ENCODE measurements around the gene INTS1.
A peak's percentile ranks its signal among the peaks of the same experiment; 100 is the strongest.

The INTS1 gene

GRCh38 chr7:1503816-1504775 is at the start of gene INTS1:
INTS1 (minus strand) TSS chr7:1504389; CDS start chr7:1503960, 429 bp downstream.
- peak within 1 kb of the TSS; percentile 82 for H3K4me3 ChIP-seq (ENCODE audit: low read depth, low read length)

GRCh38 chr7:1553512-1554210 is 49.5 kb upstream of the INTS1 start:
- no peak overlapping the region for H3K4me3 ChIP-seq (ENCODE audit: low read depth, low read length)

DNA sequence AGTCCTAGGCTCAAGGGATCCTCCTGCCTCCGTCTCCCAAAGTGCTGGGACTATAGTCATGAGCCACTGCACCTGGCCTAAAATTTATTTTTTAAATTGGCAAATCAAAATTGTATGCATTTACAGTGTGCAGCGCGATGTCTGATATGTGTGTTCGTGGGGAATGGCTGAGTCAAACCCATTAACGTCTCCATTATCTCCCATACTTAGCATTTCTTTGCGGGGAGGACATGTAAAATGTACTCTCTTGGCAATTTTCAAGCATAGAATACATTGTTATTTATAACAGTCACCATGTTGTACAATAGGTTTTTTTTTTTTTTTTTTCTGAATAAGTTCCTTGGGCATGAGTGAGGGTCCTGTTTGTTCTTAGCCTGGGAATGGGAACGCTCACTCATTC is 48.0 kb upstream of the INTS1 start:
- no peak overlapping the region for H3K4me3 ChIP-seq (ENCODE audit: low read depth, low read length)

DNA sequence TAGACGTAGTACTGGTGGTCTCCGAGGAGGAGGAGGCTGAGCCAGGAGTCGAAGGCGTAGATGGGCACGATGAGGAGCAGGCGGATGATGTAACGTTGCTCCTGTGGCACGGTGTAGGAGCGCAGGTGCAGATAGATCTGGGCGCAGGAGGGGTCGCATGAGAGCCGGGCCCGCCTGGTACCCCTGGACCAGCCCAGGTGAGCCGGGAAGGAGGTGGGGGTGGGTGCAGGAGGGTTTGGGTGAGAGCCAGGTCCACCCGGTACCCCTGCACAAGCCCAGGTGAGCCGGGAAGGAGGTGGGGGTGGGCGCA is 46.6 kb upstream of the INTS1 start:
- H3K4me3 ChIP-seq (ENCODE audit: low read depth, low read length): no peak overlapping the region

- H3K4me3 ChIP-seq (ENCODE audit: low read depth, low read length): no peak overlapping the region
Observed at GRCh38 chr7:1550005-1550845, 46.0 kb upstream of the INTS1 start.

GRCh38 chr7:1549357-1550004 is 45.3 kb upstream of the INTS1 start:
- no peak overlapping the region for H3K4me3 ChIP-seq (ENCODE audit: low read depth, low read length)

- no peak overlapping the region for H3K4me3 ChIP-seq (ENCODE audit: low read depth, low read length)
Observed at GRCh38 chr7:1548944-1549343, 44.8 kb upstream of the INTS1 start.

- no peak overlapping the region for H3K4me3 ChIP-seq (ENCODE audit: low read depth, low read length)
Observed at GRCh38 chr7:1548438-1548831, 44.2 kb upstream of the INTS1 start.

DNA sequence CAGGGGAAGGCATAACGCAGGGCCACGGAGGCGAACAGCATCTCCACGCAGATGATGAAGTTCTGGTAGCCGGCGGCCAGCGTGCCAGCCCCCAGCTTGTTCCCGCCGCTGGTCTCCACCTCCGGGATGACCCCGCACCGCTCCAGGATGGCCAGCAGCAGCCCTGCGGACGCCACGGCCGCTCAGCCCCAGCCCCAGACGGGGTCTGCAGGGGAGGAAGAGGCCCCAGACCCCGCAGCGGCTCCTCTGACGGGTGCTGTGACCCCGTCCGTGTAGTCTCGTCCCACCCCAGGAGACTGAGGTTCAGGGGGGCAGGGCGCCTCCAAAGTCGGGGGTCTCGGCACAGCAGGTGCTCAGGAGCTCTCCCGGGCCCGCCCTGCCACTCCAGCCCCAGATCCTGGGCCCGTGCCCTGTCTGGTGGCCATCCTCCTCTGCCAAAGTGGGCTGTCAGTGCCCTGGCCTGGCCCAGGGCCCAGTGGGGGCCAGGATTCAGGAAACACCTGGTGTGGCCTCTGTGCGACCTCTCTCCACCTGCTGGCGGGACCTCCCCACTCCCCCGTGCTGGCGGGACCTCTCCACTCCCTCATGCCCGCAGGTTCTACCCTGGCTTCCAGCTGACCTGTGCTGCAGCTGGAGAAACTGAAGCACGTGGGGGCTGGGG is 43.7 kb upstream of the INTS1 start:
- H3K4me3 ChIP-seq (ENCODE audit: low read depth, low read length): no peak overlapping the region

GRCh38 chr7:1546909-1547776 is 43.0 kb upstream of the INTS1 start:
- H3K4me3 ChIP-seq (ENCODE audit: low read depth, low read length): no peak overlapping the region

GRCh38 chr7:1546274-1546908 is 42.2 kb upstream of the INTS1 start:
- no peak overlapping the region for H3K4me3 ChIP-seq (ENCODE audit: low read depth, low read length)

DNA sequence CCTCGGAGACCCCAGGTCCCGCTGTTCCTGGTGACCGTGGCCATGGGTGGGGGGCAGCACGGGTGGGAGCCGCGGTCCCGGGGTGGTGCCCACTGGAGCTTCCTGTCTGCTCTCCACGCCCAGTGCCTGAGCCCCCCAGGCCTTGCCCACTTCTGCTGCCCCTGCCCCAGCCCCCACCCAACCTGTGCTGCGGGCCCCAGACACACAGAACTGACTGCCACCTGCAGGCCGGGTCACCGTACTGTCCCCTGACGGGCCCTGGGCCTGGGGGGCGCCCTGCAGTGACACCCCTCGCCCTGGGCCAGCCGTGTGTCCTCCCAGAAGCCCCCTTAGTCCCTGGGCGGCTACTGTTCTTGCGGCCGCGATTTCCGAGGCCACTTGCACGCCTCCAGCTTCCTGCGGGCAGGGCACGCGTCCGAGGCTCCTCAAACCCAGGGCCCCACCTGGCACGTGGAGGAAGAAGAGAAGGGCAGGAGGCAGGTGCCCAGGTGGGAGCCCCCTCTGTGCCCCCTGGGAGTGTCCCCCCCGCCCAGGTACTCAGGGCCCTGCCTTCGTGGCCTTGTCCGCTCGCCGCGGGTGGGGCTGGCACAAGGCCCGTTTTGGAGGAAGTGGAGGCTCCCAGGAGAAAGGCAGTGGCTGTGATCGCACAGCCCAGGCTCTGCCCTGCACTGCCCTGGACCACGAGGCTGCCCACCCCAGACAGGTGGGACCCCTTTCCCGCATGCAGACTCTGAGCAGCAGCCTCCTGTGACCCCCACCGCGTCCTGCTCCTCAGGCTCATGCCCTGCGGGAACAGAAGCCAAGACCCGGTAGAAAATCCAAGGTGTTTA is 41.4 kb upstream of the INTS1 start:
- no peak overlapping the region for H3K4me3 ChIP-seq (ENCODE audit: low read depth, low read length)

DNA sequence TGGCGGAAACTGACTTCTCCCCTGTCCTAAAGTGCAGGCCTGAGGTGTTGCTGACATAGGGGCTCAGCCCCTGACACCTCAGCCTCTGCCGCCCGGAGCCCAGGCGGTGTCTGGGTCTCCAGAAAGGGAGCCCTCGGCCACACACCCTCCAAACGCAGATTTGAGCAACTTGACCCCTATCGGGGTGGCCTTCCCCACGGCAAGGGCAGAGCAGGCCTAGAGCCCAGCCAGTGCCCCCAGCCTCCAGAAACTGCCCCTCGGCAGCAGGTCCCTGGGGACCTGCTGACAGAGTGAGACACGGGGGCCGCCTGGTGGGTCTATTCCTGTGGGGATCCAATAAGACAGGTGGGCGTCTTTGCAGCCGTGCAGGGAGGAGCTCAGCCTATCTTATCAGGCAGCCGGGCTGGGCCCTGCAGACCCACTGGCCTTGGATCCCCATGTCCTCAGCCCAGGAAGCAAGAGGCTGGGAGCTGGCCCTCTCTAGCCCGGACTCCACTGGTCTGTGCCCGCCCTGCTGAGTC is 40.8 kb upstream of the INTS1 start:
- H3K4me3 ChIP-seq (ENCODE audit: low read depth, low read length): no peak overlapping the region

- H3K4me3 ChIP-seq (ENCODE audit: low read depth, low read length): no peak overlapping the region
Observed at GRCh38 chr7:1544178-1544895, 40.1 kb upstream of the INTS1 start.

DNA sequence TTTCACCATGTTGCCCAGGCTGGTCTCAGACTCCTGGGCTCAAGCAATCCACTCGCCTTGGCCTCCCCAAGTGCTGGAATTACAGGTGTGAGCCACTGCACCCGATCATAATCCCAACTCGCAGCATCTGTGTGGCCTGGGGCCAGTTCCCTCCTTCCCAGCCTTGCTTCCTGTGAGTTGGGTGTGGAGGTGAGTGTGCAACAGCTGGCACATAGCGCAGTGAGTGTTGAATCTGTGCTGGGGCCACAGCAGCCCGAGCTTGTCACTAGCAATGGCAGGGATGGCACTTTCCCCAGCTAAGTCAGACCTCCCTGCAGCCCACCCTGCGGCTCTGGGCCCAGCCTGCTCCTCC is 39.6 kb upstream of the INTS1 start:
- no peak overlapping the region for H3K4me3 ChIP-seq (ENCODE audit: low read depth, low read length)

- H3K4me3 ChIP-seq (ENCODE audit: low read depth, low read length): no peak overlapping the region
Observed at GRCh38 chr7:1542841-1543747, 38.9 kb upstream of the INTS1 start.
